H1 (cell line): ENCODE results near the gene APOC4.

Experiments used
- ASH2L ChIP-seq: fragments of 200-600, 300-600 bp; sonication (generic); IDR thresholded peaks from one replicate; pipeline ENCODE4 v1.7.1; 2017; ENCODE audit warnings: low read length
- BRCA1 ChIP-seq: IDR thresholded peaks from 2 replicates; pipeline ENCODE4 v1.6.1; 2012; ENCODE audit warnings: low read depth, low read length, improper control_type of control experiment
- E2F6 ChIP-seq: IDR thresholded peaks from 2 replicates; pipeline ENCODE4 v1.6.1; 2012; ENCODE audit warnings: inconsistent platforms
- JUND ChIP-seq: IDR thresholded peaks from 2 replicates; pipeline ENCODE4 v1.6.1; 2011; ENCODE audit warnings: mild to moderate bottlenecking, improper control_type of control experiment, low read length
- SP2 ChIP-seq: IDR thresholded peaks from 2 replicates; pipeline ENCODE4 v1.6.1; 2012; ENCODE audit warnings: mild to moderate bottlenecking, low read length, inconsistent platforms
- ZNF274 ChIP-seq: IDR thresholded peaks from 2 replicates; pipeline ENCODE4 v1.7.0; 2012; ENCODE audit warnings: low read length, borderline replicate concordance; ENCODE audit errors: extremely low read depth
- TF ChIP-seq, protein P1 (sequence below), 3 experiments: IDR thresholded peaks; 1 replicate in 2 of 3; 2 replicates in 1 of 3; pipeline versions ENCODE4 v1.5.1 to v1.6.1; 2011; ENCODE audit warnings: low read length in 3 of 3, mild to moderate bottlenecking in 3 of 3, inconsistent platforms in 2 of 3, low read depth in 1 of 3, moderate library complexity in 1 of 3; ENCODE audit not compliant: insufficient read depth in 1 of 3; ENCODE audit errors: control extremely low read depth in 1 of 3

- TF ChIP-seq E2F6 (no peak), SP2 (no peak), ASH2L (no peak), JUND (no peak), BRCA1 (no peak), ZNF274 (no peak)
- TF ChIP-seq, protein P1, sequence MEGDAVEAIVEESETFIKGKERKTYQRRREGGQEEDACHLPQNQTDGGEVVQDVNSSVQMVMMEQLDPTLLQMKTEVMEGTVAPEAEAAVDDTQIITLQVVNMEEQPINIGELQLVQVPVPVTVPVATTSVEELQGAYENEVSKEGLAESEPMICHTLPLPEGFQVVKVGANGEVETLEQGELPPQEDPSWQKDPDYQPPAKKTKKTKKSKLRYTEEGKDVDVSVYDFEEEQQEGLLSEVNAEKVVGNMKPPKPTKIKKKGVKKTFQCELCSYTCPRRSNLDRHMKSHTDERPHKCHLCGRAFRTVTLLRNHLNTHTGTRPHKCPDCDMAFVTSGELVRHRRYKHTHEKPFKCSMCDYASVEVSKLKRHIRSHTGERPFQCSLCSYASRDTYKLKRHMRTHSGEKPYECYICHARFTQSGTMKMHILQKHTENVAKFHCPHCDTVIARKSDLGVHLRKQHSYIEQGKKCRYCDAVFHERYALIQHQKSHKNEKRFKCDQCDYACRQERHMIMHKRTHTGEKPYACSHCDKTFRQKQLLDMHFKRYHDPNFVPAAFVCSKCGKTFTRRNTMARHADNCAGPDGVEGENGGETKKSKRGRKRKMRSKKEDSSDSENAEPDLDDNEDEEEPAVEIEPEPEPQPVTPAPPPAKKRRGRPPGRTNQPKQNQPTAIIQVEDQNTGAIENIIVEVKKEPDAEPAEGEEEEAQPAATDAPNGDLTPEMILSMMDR (IDR thresholded peaks at IDR 0.05; ENCODE audit: control extremely low read depth in 1 of 3, insufficient read depth in 1 of 3, low read depth in 1 of 3, low read length in 3 of 3), result no peak
Observed at GRCh38 chr19:44900328-44901244, 41.5 kb upstream of the APOC4 start.
